Non-pigmented ciliary epithelial cell (primary cell): ENCODE data around the gene NBEA.
"Not testable (repeated sequence)": the region's sequence is repeated elsewhere in the genome, so short reads cannot be mapped to it uniquely, and the experiment has no call there.

Experiments used
- DNase-seq: peaks from one replicate; pipeline ENCODE4 v3.0.0-alpha.2; 2010; ENCODE audit warnings: low read depth

Gene NBEA

GRCh38 chr13:34941835-34942731 is at the start of gene NBEA:
Gene NBEA, plus strand, starts transcription at chr13:34942270. Its CDS starts 551 bp downstream, at chr13:34942821.
- DNase-seq: no peak

GRCh38 chr13:34894756-34895155 is 47.3 kb upstream of the NBEA start:
- no peak for DNase-seq

- no peak for DNase-seq
Observed at GRCh38 chr13:34897220-34897619, 44.9 kb upstream of the NBEA start.

- DNase-seq: no peak
Observed at GRCh38 chr13:34899888-34900287, 42.2 kb upstream of the NBEA start.

GRCh38 chr13:34900288-34900739 is 41.8 kb upstream of the NBEA start:
- DNase-seq: no peak

GRCh38 chr13:34901572-34901971 is 40.5 kb upstream of the NBEA start:
- DNase-seq: no peak

GRCh38 chr13:34911159-34911558 is 30.9 kb upstream of the NBEA start:
- DNase-seq: no peak

- peak; percentile 2 for DNase-seq
Observed at GRCh38 chr13:34913040-34913439, 29.0 kb upstream of the NBEA start.

GRCh38 chr13:34914416-34914815 is 27.7 kb upstream of the NBEA start:
- DNase-seq: no peak

GRCh38 chr13:34926508-34926907 is 15.6 kb upstream of the NBEA start:
- no peak for DNase-seq

GRCh38 chr13:34928676-34929075 is 13.4 kb upstream of the NBEA start:
- not testable (repeated sequence) for DNase-seq

- DNase-seq: no peak
Observed at GRCh38 chr13:34931572-34931971, 10.5 kb upstream of the NBEA start.

- no peak for DNase-seq
Observed at GRCh38 chr13:34933349-34933748, 8.7 kb upstream of the NBEA start.

GRCh38 chr13:34933786-34934185 is 8.3 kb upstream of the NBEA start:
- DNase-seq: no peak

GRCh38 chr13:34935841-34936240 is 6.2 kb upstream of the NBEA start:
- no peak for DNase-seq

- no peak for DNase-seq
Observed at GRCh38 chr13:34939771-34940170, 2.3 kb upstream of the NBEA start.

- DNase-seq: no peak
Observed at GRCh38 chr13:34941436-34941834, 635 bp upstream of the NBEA start.

GRCh38 chr13:34942732-34943435 is 814 bp downstream of the NBEA start:
- DNase-seq: no peak

- no peak for DNase-seq
Observed at GRCh38 chr13:34943436-34944273, 1.6 kb downstream of the NBEA start.

- DNase-seq: no peak
Observed at GRCh38 chr13:34944274-34944634, 2.2 kb downstream of the NBEA start.

GRCh38 chr13:34944751-34945150 is 2.7 kb downstream of the NBEA start:
- DNase-seq: no peak

GRCh38 chr13:34951528-34951927 is 9.5 kb downstream of the NBEA start:
- no peak for DNase-seq
